Activated effector memory CD4-positive, alpha-beta T cell treated with Interleukin-2 at 50 U/mL for 16 hours (primary cell): ENCODE results near the gene TREM1.
"Not testable (repeated sequence)": the region's sequence is repeated elsewhere in the genome, so short reads cannot be mapped to it uniquely, and the experiment has no call there.

Source experiments
- DNase-seq: peaks from one replicate; pipeline ENCODE4 v3.0.0-alpha.2; 2020

The TREM1 gene

GRCh38 chr6:41257369-41258195 lies 28.9 kb downstream of the TREM1 start:
- DNase-seq: no peak

GRCh38 chr6:41256383-41256782 lies 30.1 kb downstream of the TREM1 start:
- no peak for DNase-seq

GRCh38 chr6:41255638-41256246 lies 30.7 kb downstream of the TREM1 start:
- DNase-seq: no peak

GRCh38 chr6:41255110-41255509 lies 31.4 kb downstream of the TREM1 start:
- DNase-seq: no peak

- DNase-seq: no peak
Observed at GRCh38 chr6:41252401-41253169, 33.9 kb downstream of the TREM1 start.

- no peak for DNase-seq
Observed at GRCh38 chr6:41247882-41248705, 38.4 kb downstream of the TREM1 start.

GRCh38 chr6:41247288-41247865 lies 39.1 kb downstream of the TREM1 start:
- DNase-seq: no peak

GRCh38 chr6:41246529-41246928 lies 40.0 kb downstream of the TREM1 start:
- not testable (repeated sequence) for DNase-seq

- DNase-seq: no peak
Observed at GRCh38 chr6:41239467-41240159, 46.9 kb downstream of the TREM1 start.

- no peak for DNase-seq
Observed at GRCh38 chr6:41237128-41237527, 49.4 kb downstream of the TREM1 start.

- DNase-seq: no peak
Observed at GRCh38 chr6:41236276-41236675, 50.2 kb downstream of the TREM1 start.

GRCh38 chr6:41232667-41233066 lies 53.8 kb downstream of the TREM1 start:
- no peak for DNase-seq

GRCh38 chr6:41231246-41231645 lies 55.2 kb downstream of the TREM1 start:
- no peak for DNase-seq

- no peak for DNase-seq
Observed at GRCh38 chr6:41229721-41230120, 56.8 kb downstream of the TREM1 start.

- no peak for DNase-seq
Observed at GRCh38 chr6:41228616-41229015, 57.9 kb downstream of the TREM1 start.

- no peak for DNase-seq
Observed at GRCh38 chr6:41228096-41228495, 58.4 kb downstream of the TREM1 start, which contains the start of gene TREML4. Gene TREML4 (plus strand): TSS chr6:41228349. CDS start chr6:41228428, 79 bp downstream.

GRCh38 chr6:41226752-41227151 lies 59.7 kb downstream of the TREM1 start:
- DNase-seq: no peak

- DNase-seq: no peak
Observed at GRCh38 chr6:41224800-41225199, 61.7 kb downstream of the TREM1 start.
